ENCODE data around the gene ATF2.

ATF2 gene

DNA sequence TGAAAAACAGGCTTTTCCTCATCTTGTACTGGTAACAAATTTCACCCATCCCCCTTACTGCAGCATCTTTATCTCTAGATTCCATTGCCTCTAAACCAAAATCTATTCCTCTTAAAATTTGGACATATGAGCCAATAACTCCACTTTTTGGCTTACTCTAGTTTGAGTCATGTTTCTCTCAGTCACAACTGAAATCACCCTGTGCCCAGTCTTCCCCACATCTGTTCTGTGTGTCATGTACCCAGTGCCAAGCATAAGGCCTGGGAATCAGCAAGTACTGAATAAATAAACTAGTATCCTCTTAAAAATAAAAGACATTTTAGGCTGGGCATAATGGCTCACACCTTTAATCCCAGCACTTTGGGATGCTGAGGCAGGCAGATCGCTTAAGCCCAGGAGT lies 142.1 kb downstream of the ATF2 start:
- TF ChIP-seq, protein P1, sequence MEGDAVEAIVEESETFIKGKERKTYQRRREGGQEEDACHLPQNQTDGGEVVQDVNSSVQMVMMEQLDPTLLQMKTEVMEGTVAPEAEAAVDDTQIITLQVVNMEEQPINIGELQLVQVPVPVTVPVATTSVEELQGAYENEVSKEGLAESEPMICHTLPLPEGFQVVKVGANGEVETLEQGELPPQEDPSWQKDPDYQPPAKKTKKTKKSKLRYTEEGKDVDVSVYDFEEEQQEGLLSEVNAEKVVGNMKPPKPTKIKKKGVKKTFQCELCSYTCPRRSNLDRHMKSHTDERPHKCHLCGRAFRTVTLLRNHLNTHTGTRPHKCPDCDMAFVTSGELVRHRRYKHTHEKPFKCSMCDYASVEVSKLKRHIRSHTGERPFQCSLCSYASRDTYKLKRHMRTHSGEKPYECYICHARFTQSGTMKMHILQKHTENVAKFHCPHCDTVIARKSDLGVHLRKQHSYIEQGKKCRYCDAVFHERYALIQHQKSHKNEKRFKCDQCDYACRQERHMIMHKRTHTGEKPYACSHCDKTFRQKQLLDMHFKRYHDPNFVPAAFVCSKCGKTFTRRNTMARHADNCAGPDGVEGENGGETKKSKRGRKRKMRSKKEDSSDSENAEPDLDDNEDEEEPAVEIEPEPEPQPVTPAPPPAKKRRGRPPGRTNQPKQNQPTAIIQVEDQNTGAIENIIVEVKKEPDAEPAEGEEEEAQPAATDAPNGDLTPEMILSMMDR (IDR thresholded peaks at IDR 0.05; ENCODE audit: insufficient read depth, low read length, poor library complexity, severe bottlenecking): no peak
- TF ChIP-seq EZH2phosphoT487 (conservative IDR thresholded peaks at IDR 0.05; ENCODE audit: low read length): no peak
- H4K20me1 ChIP-seq (ENCODE audit: low read depth, low read length): no peaks in the 10 kb centered on the region
- H3K9me2 ChIP-seq (replicated peaks; ENCODE audit: insufficient read depth, low read length): no peaks in the 10 kb centered on the region
- no peaks in the 10 kb centered on the region for H3K9me3 ChIP-seq (ENCODE audit: insufficient read depth, low read length)
- H3K9ac ChIP-seq (ENCODE audit: low read length): no peak overlapping the region
- H3K27ac ChIP-seq (ENCODE audit: low read depth, low read length): no peak overlapping the region
- no peak overlapping the region for H3K4me3 ChIP-seq (ENCODE audit: insufficient read depth, low read length, poor library complexity, severe bottlenecking)
- H3F3A ChIP-seq (ENCODE audit: insufficient read depth): no peaks in the 10 kb centered on the region
- H3K27me3 ChIP-seq (ENCODE audit: low read length): no peaks in the 10 kb centered on the region
- no peaks in the 10 kb centered on the region for H3K36me3 ChIP-seq (ENCODE audit: low read length)
- H3K79me2 ChIP-seq (ENCODE audit: insufficient read depth, low read length): no peaks in the 10 kb centered on the region
- H2AFZ ChIP-seq (ENCODE audit: low read depth, low read length, severe bottlenecking): no peak overlapping the region
- no peak overlapping the region for H3K4me2 ChIP-seq (ENCODE audit: low read depth, low read length, poor library complexity, severe bottlenecking)

DNA sequence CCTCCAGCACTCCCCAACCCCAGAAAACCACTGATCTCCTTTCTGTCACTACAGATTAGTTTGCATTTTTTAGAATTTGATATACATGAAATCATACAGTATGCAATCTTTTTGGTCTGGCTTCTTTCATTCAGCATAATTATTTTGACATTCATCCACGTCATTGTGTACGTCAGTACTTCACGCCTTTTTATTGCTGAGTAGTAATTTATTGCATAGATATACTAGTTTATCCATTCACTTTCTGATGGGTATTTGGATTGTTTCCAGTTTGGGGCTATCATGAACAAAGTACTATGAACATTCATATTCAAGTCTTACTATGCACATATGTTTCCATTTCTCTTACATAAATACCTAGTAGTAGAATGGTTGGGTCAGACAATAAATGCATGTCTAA lies 142.8 kb downstream of the ATF2 start:
- H3K27ac ChIP-seq (ENCODE audit: low read depth, low read length): no peak overlapping the region
- H3K36me3 ChIP-seq (ENCODE audit: low read length): no peaks in the 10 kb centered on the region
- H3F3A ChIP-seq (ENCODE audit: insufficient read depth): no peaks in the 10 kb centered on the region
- no peak for TF ChIP-seq EZH2phosphoT487 (conservative IDR thresholded peaks at IDR 0.05; ENCODE audit: low read length)
- TF ChIP-seq, protein P1 (IDR thresholded peaks at IDR 0.05; ENCODE audit: insufficient read depth, low read length, poor library complexity, severe bottlenecking): no peak
- no peak overlapping the region for H2AFZ ChIP-seq (ENCODE audit: low read depth, low read length, severe bottlenecking)
- no peak overlapping the region for H3K4me3 ChIP-seq (ENCODE audit: insufficient read depth, low read length, poor library complexity, severe bottlenecking)
- H3K27me3 ChIP-seq (ENCODE audit: low read length): no peaks in the 10 kb centered on the region
- H3K4me2 ChIP-seq (ENCODE audit: low read depth, low read length, poor library complexity, severe bottlenecking): no peak overlapping the region
- H3K9me2 ChIP-seq (replicated peaks; ENCODE audit: insufficient read depth, low read length): no peaks in the 10 kb centered on the region
- H3K9ac ChIP-seq (ENCODE audit: low read length): no peak overlapping the region
- H3K9me3 ChIP-seq (ENCODE audit: insufficient read depth, low read length): no peaks in the 10 kb centered on the region
- no peaks in the 10 kb centered on the region for H4K20me1 ChIP-seq (ENCODE audit: low read depth, low read length)
- H3K79me2 ChIP-seq (ENCODE audit: insufficient read depth, low read length): no peaks in the 10 kb centered on the region

- Histone ChIP-seq H3F3A (ENCODE audit: insufficient read depth) (no peaks in the 10 kb centered on the region), H3K9ac (ENCODE audit: low read length) (no peak overlapping the region), H3K36me3 (ENCODE audit: low read length) (no peaks in the 10 kb centered on the region), H3K27ac (ENCODE audit: low read depth, low read length) (no peak overlapping the region), H3K27me3 (ENCODE audit: low read length) (no peaks in the 10 kb centered on the region), H3K79me2 (ENCODE audit: insufficient read depth, low read length) (no peaks in the 10 kb centered on the region), H3K4me2 (ENCODE audit: low read depth, low read length, poor library complexity, severe bottlenecking) (no peak overlapping the region), H2AFZ (ENCODE audit: low read depth, low read length, severe bottlenecking) (no peak overlapping the region), H4K20me1 (ENCODE audit: low read depth, low read length) (no peaks in the 10 kb centered on the region), H3K9me3 (ENCODE audit: insufficient read depth, low read length) (no peaks in the 10 kb centered on the region), H3K9me2 (replicated peaks; ENCODE audit: insufficient read depth, low read length) (no peaks in the 10 kb centered on the region), H3K4me3 (ENCODE audit: insufficient read depth, low read length, poor library complexity, severe bottlenecking) (no peak overlapping the region)
- no peak for TF ChIP-seq EZH2phosphoT487 (conservative IDR thresholded peaks at IDR 0.05; ENCODE audit: low read length)
- TF ChIP-seq, protein P1 (IDR thresholded peaks at IDR 0.05; ENCODE audit: insufficient read depth, low read length, poor library complexity, severe bottlenecking): no peak
Observed at GRCh38 chr2:175022923-175023322, 145.1 kb downstream of the ATF2 start.

All from SU-DHL-6 (cell line).